Activated naive CD4-positive, alpha-beta T cell treated with anti-CD3 and anti-CD28 coated beads, Interleukin-2, amount 10 ng/mL, durations not matched to agents 7 days and 5 days (primary cell): ENCODE results near the gene CCDC39.
"Not testable (repeated sequence)": the region's sequence is repeated elsewhere in the genome, so short reads cannot be mapped to it uniquely, and the experiment has no call there.

Experiments
- CTCF ChIA-PET: fragments of 350-600 bp; sonication (Branson Sonifier 250); formaldehyde crosslinking; loops from one replicate; lab custom pipeline; 2021; ENCODE audit warnings: antibody characterized with exemption; lab: Charles Lee
- DNase-seq: peaks from one replicate; pipeline ENCODE4 v3.0.0-alpha.2; 2020
- H3K27ac Mint-ChIP-seq: one replicate; pipeline ENCODE4 v1.8.0; 2021; ENCODE audit warnings: mild to moderate bottlenecking, moderate library complexity, mixed read lengths
- H3K27me3 Mint-ChIP-seq: one replicate; pipeline ENCODE4 v1.8.0; 2021; ENCODE audit warnings: mild to moderate bottlenecking, mixed read lengths
- H3K36me3 Mint-ChIP-seq: one replicate; pipeline ENCODE4 v1.8.0; 2021; ENCODE audit warnings: mixed read lengths
- H3K4me1 Mint-ChIP-seq: one replicate; pipeline ENCODE4 v1.8.0; 2021; ENCODE audit warnings: mixed read lengths
- H3K4me3 Mint-ChIP-seq: one replicate; pipeline ENCODE4 v1.8.0; 2021; ENCODE audit warnings: mild to moderate bottlenecking, moderate library complexity, mixed read lengths
- H3K9me3 Mint-ChIP-seq: one replicate; pipeline ENCODE4 v1.8.0; 2021; ENCODE audit warnings: mixed read lengths

CCDC39 gene

DNA sequence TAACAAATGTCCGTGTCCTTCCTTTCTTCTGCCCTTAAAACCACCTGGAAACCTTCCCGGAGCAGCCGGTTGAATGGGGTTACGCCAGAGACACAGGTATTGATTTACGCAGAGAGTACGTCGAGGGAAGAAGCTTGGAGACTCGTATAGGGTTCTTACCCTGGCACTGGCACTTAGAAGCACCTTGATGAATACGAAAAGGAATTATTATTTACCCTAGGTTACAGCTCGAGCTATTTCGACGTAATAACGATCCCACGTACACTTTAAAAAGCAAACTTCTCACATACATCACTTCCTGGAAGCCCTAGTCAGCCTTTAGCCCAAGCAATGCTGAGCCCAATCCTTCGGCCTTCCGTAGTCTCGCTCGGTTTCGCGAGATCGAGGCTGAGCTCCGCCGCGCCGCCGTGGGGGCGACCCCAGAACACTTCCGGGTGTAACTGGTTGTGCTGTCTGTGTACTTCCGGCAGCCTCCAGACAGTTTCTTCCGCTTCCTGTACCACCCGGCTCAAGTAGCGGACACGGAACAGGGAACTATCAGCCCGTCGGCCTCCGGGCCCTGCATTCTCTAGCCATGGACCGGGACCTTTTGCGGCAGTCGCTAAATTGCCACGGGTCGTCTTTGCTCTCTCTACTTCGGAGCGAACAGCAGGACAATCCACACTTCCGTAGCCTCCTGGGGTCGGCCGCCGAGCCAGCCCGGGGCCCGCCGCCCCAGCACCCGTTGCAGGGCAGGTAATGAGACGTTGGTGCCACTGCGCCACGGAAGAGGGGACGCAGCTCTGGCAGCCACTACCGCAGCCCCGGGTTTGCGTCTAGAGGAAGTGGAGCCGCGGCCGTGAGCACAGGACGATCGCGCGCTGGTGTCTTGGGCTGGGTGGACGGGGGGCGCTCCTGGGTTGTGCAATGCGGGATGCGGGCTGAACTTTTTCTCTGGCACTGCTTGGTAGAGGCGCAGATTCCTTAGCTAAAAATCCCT, 77.3 kb downstream of the CCDC39 start, which contains the start of gene TTC14:
Gene TTC14 (plus strand): TSS at position 476 of the 979 bp plus-strand sequence. CDS start 99 bp downstream, at position 575.
- CTCF ChIA-PET, result interaction anchor here (0.6 kb wide), 1 partner anchor 673 kb away, joined by 6 read pairs; no protein-coding TSS in a partner anchor
- Mint-ChIP-seq H3K4me1 (peaks cover 31% of the 10 kb centered on the region), H3K9me3 (peaks cover 2% of the 10 kb centered on the region), H3K27me3 (peaks cover 12% of the 10 kb centered on the region), H3K27ac (peak within 1 kb of the TSS; percentile 95), H3K4me3 (peak within 1 kb of the TSS; percentile 87), H3K36me3 (peaks cover 30% of the 10 kb centered on the region)
- peak; percentile 95 for DNase-seq

DNA sequence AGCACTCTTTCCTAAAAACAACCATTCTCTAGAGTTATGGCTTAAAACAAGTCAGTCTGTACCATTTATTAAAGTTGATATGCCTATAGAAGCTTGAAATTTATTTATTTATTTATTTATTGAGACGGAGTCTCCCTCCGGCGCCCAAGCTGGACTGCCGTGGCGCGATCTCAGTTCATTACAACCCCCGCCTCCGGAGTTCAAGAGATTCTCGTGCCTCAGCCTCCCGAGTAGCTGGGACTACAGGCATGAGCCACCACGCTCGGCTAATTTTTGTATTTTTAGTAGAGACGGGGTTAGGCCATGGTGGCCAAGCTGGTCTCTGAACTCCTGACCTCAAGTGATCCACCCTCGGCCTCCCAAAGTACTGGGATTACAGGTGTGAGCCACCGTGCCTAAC, 78.8 kb downstream of the CCDC39 start:
- no peak overlapping the region for H3K27ac Mint-ChIP-seq
- peaks cover 12% of the 10 kb centered on the region for H3K27me3 Mint-ChIP-seq
- peaks cover 2% of the 10 kb centered on the region for H3K9me3 Mint-ChIP-seq
- peak overlapping the region; percentile 87 for H3K4me3 Mint-ChIP-seq
- peaks cover 22% of the 10 kb centered on the region for H3K36me3 Mint-ChIP-seq
- peaks cover 31% of the 10 kb centered on the region for H3K4me1 Mint-ChIP-seq
- no peak for DNase-seq
- CTCF ChIA-PET, result interaction anchor here (0.9 kb wide), 1 partner anchor 9 kb away, joined by 3 read pairs; no protein-coding TSS in a partner anchor

DNA sequence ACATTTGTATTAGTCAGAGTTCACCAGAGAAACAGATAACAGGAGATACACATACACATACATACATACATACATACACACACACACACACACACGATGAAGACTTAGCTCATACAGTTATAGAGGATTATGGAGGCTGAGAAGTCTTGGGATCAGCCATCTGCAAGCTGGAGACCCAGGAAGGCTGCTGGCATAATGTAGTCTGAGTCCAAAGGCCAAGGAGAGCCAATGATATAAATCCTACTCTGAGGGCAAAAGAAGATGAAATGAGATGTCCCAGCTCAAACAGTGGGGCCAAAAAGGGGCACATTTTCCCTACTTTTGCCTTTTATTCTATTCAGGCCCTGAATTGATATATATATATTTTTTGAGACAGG, 83.7 kb downstream of the CCDC39 start:
- CTCF ChIA-PET, result interaction anchor here (0.9 to 1.6 kb wide), 3 partner anchors 9 to 667 kb away, joined by 3 to 5 read pairs (median 3); no protein-coding TSS in a partner anchor
- no peak for DNase-seq
- H3K27ac Mint-ChIP-seq, result no peak overlapping the region
- no peak overlapping the region for H3K4me3 Mint-ChIP-seq
- no peaks in the 10 kb centered on the region for H3K4me1 Mint-ChIP-seq
- peaks cover 8% of the 10 kb centered on the region for H3K27me3 Mint-ChIP-seq
- no peaks in the 10 kb centered on the region for H3K9me3 Mint-ChIP-seq
- H3K36me3 Mint-ChIP-seq, result no peaks in the 10 kb centered on the region

DNA sequence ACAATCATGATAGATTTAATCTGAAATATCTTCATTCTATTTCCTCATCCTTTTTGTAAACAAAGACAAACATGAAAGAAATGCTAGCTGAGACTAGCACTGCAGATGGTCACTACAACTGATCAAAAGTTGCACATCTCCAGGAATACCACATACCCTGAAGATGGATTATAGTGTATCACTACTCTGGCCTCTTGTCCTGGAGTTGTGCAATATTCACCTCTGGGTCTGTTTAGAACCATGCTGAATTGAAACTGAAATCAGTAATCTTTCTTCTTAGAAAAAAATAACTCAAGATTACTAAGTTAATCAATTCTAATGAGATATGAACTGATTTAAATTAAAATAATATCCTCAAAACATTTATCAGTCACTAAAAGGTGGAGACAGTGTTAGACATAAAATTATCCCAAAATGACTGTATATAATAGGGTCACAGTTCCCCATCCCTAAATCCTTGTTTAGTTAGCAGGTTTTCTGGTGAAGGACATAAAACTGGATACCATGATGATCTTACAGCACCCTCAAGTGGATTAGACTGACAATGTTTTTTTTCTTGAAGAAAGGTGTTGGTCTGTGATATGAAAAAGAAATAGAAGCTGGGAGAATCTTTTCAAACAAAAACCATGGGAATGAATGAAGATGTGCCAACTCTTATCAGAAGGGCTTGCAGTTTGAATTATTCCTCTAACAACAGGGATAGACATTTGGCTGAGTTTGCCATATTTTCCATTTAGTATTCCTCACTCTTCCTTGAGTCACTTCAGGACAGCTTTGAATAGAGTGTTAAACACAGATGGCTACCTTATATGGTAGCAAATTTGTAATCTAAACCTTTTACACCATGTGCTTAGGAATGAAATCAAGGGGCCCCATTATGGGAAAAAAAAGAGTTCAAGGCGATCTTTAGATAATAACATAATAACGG, 84.4 kb downstream of the CCDC39 start:
- Mint-ChIP-seq H3K4me3 (no peak overlapping the region), H3K27ac (no peak overlapping the region), H3K36me3 (no peaks in the 10 kb centered on the region), H3K9me3 (no peaks in the 10 kb centered on the region), H3K4me1 (no peaks in the 10 kb centered on the region), H3K27me3 (peaks cover 7% of the 10 kb centered on the region)
- no peak for DNase-seq
- CTCF ChIA-PET, result interaction anchor here (0.9 to 1.6 kb wide), 3 partner anchors 9 to 666 kb away, joined by 3 to 5 read pairs (median 3); no protein-coding TSS in a partner anchor

DNA sequence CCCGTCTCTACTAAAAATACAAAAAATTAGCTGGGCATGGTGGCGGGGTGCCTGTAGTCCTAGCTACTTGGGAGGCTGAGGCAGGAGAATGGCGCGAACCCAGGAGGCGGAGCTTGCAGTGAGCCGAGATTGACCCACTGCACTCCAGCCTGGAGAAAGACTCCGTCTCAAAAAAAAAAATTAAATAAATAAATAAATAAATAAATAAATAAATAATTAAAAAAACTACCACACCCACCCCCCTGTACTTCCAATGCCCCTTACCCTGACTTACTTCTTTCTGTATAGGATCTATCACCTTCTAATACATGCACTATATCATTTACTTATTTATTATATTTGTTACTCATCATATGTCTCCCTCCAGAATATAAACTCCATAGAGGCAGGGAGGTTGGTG, 85.7 kb downstream of the CCDC39 start:
- H3K36me3 Mint-ChIP-seq, H3K27ac Mint-ChIP-seq, CTCF ChIA-PET, DNase-seq, H3K4me1 Mint-ChIP-seq, H3K9me3 Mint-ChIP-seq, H3K4me3 Mint-ChIP-seq, H3K27me3 Mint-ChIP-seq: not testable (repeated sequence)

DNA sequence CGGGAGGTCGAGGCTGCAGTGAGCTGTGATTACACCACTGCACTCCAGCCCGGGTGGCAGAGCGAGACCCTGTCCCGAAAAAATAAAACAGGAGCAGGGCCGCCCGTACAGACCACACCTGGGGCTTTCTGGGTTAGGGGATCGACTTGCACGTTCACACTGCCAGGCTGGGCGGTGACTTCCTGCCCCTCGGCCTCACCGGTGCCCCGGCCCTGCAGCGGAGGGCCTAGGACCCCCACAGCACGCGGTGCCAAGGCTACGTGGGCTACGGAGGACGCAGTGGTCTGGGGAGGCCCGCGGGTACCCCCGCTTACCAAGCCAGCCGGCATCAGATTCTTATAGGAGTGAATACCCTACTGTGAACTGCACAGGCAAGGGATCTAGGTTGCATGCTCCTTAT, 88.9 kb downstream of the CCDC39 start:
- Mint-ChIP-seq H3K4me3 (no peak overlapping the region), H3K27me3 (no peaks in the 10 kb centered on the region), H3K36me3 (no peaks in the 10 kb centered on the region), H3K9me3 (no peaks in the 10 kb centered on the region), H3K27ac (no peak overlapping the region), H3K4me1 (no peaks in the 10 kb centered on the region)
- CTCF ChIA-PET, result no interaction called here
- no peak for DNase-seq

DNA sequence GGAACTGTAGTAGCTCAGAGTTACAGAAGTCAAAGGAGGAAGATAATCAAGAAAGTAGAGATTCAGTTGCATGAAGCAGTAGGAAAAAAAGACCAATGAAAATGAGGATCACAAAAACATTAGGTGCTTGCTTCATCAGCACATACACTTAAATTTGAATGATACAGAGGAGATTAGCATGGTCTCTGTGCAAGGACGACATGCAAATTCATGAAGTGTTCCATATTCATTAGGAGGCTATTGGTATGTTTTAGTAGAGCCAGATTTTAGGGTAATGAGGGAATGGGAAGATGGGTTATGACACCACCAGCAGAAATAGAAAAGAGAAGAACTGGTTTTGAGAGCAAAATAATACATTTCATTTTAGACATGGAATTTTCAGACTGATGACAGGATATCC, 98.4 kb downstream of the CCDC39 start:
- no peaks in the 10 kb centered on the region for H3K9me3 Mint-ChIP-seq
- no peaks in the 10 kb centered on the region for H3K4me1 Mint-ChIP-seq
- no peak for DNase-seq
- H3K36me3 Mint-ChIP-seq, result no peaks in the 10 kb centered on the region
- H3K27me3 Mint-ChIP-seq, result no peaks in the 10 kb centered on the region
- H3K4me3 Mint-ChIP-seq, result no peak overlapping the region
- H3K27ac Mint-ChIP-seq, result no peak overlapping the region
- CTCF ChIA-PET, result no interaction called here

DNA sequence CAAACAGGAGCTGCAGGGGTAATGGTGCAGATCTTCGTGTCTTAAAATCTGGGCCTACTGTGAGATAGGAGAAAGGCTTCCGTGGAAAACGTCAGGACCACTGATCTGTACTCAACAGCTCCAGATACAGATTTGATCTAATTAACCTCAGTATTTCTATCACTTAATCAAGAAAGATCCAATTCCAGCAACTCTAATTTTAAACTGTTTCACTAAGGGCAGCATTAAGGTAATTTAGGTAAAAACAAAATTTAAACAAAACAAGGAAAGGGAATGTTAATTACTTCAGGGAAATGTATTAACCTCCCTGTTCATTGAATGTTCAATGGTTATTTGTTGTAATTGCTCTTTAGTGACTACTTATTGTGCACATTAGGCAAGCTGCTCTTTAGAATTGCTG, 103.7 kb downstream of the CCDC39 start:
- H3K9me3 Mint-ChIP-seq, result no peaks in the 10 kb centered on the region
- no peak overlapping the region for H3K27ac Mint-ChIP-seq
- no peaks in the 10 kb centered on the region for H3K36me3 Mint-ChIP-seq
- no peak for DNase-seq
- no peak overlapping the region for H3K4me3 Mint-ChIP-seq
- CTCF ChIA-PET, result no interaction called here
- no peaks in the 10 kb centered on the region for H3K4me1 Mint-ChIP-seq
- no peaks in the 10 kb centered on the region for H3K27me3 Mint-ChIP-seq

DNA sequence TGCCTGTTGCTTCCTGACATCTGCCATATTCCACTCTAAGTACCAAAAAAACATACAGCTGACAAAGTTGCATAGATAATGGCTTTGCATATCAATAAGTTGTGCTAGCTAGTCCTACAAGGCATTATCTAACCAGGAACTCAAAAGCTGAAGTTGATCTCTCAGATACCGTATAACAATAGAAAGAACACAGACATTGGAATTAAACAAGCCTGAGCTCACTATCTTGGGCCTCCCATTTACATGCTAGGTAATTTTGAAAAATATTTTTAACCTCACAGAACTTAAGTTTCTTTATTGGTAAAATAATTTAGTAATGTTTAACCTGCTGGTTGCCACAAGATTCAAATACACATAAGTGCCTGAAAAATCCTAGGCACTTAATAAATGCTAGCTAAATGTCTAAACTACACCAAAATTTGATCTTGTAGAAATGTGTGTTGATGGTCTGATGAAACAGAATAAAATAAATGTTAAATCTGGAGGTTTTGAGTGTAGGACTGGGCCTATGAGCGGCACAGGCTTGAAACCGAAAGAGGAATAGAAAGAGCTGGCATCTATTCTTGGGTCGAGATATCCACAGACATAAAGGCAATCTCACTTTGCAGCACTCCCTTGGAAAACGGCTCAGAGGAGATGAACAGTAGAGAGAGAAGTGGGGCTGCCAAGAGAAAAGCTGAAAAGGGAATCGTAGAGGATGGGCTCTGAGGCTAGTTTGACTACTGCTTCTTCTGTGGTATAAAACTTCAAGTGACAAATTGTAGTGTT, 107.3 kb downstream of the CCDC39 start:
- Mint-ChIP-seq H3K36me3 (no peaks in the 10 kb centered on the region), H3K9me3 (no peaks in the 10 kb centered on the region), H3K27ac (no peak overlapping the region), H3K27me3 (no peaks in the 10 kb centered on the region), H3K4me1 (no peaks in the 10 kb centered on the region), H3K4me3 (no peak overlapping the region)
- CTCF ChIA-PET, result no interaction called here
- DNase-seq, result no peak

DNA sequence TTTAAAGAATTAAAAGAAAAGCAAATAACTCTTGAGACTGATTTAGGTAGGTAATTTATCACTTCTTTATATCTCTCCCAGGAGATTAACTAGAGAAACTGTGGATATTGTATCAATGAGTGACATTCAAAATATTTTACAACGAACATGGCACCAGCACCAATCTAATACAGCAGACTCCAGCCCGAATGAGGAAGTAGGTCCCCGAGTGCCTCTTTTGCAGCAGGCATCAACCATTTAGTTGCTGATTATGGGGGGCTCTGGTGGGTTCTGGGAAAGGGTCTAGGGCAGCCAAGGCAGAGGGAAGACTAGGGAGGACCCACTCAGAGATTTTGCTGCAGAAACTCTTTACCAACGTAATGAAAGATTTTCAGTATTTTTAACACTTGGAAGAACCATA, 109.1 kb downstream of the CCDC39 start:
- Mint-ChIP-seq H3K9me3 (no peaks in the 10 kb centered on the region), H3K4me1 (no peaks in the 10 kb centered on the region), H3K4me3 (no peak overlapping the region), H3K27ac (no peak overlapping the region), H3K27me3 (no peaks in the 10 kb centered on the region), H3K36me3 (no peaks in the 10 kb centered on the region)
- DNase-seq, result no peak
- CTCF ChIA-PET, result no interaction called here

DNA sequence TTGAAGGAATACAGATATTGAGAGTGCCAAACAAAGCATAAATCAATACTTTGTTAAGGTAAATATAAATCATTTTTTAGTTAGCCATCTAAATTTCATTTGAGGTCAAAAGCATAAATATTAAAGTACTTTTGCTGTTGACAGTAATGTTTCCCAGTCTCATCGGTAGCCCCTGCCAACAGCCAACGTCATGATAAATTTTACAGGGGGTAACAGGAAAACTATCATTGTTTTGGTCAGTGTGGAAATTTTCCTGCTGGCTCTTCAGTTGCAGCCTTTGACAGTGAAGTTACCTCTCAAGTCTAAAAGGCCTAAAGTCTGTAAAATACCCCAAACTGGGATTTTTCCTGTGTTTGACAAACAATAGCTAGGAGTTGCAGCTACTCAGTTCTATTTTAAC, 114.6 kb downstream of the CCDC39 start:
- Mint-ChIP-seq H3K27ac (no peak overlapping the region), H3K4me3 (no peak overlapping the region), H3K27me3 (no peaks in the 10 kb centered on the region), H3K36me3 (no peaks in the 10 kb centered on the region), H3K9me3 (peaks cover under 1% of the 10 kb centered on the region), H3K4me1 (no peaks in the 10 kb centered on the region)
- DNase-seq, result no peak
- CTCF ChIA-PET, result no interaction called here
